WTC11 (cell line): ENCODE data around the gene CAPN15.

ENCODE experiments used
- FOXJ3 ChIP-seq: sonication (generic); formaldehyde crosslinking; IDR thresholded peaks from 2 replicates; pipeline ENCODE4 v1.9.0; 2021; ENCODE audit warnings: missing genetic modification reagents, mild to moderate bottlenecking, borderline replicate concordance
- NR2C2 ChIP-seq: sonication (generic); formaldehyde crosslinking; IDR thresholded peaks from 2 replicates; pipeline ENCODE4 v1.8.0; 2022; ENCODE audit warnings: mild to moderate bottlenecking, missing genetic modification reagents
- TF ChIP-seq, protein P1 (sequence below): fragments of 200-600 bp; IDR thresholded peaks from 2 replicates; pipeline ENCODE4 v1.8.0; 2022; ENCODE audit warnings: antibody characterized with exemption
- TF ChIP-seq, protein P2 (sequence below): sonication (generic); formaldehyde crosslinking; conservative IDR thresholded peaks from 2 replicates; pipeline ENCODE4 v1.8.1; 2022; ENCODE audit warnings: mild to moderate bottlenecking, missing genetic modification reagents
- TF ChIP-seq, protein P3 (sequence below): sonication (generic); formaldehyde crosslinking; IDR thresholded peaks from 2 replicates; pipeline ENCODE4 v1.8.0; 2022; ENCODE audit warnings: missing genetic modification reagents
- TF ChIP-seq, protein P4 (sequence below): sonication (generic); formaldehyde crosslinking; IDR thresholded peaks from 2 replicates; pipeline ENCODE4 v1.8.0; 2022; ENCODE audit warnings: mild to moderate bottlenecking, missing genetic modification reagents
- TF ChIP-seq, protein P5 (sequence below): sonication (generic); formaldehyde crosslinking; IDR thresholded peaks from 2 replicates; pipeline ENCODE4 v1.8.1; 2023; ENCODE audit warnings: mild to moderate bottlenecking, missing genetic modification reagents, moderate library complexity

DNA sequence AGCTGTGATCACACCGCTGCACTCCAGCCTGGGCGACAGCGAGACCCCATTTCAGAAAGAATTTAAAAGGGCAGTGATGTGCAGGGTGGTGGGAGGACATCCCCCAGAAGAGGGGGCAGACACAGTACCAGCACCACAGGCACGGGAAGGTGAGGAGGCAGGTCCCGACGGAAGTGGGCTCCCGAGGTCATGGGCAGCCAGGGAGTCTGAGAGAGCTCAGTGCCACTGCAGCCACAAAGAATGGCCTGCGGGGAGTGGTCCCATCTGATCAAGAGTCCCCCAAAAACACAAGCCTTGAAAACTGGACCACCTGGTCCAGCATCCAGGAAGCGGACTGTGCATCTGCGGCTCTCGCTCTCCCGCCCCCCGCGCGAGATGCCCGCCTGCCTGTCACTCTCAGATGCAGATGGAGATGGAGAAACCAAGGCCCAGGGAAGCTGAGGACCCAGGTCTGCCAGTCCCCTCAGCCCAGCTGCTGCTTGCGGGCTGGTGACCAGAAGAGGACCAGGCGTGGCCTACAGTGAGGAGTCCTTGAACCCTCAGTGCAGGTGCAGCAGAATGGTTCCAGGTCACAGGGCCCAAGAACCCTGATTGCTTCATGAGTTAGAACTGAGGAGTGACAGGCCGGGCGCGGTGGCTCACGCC is 4.3 kb upstream of the CAPN15 start:
- TF ChIP-seq, protein P1, sequence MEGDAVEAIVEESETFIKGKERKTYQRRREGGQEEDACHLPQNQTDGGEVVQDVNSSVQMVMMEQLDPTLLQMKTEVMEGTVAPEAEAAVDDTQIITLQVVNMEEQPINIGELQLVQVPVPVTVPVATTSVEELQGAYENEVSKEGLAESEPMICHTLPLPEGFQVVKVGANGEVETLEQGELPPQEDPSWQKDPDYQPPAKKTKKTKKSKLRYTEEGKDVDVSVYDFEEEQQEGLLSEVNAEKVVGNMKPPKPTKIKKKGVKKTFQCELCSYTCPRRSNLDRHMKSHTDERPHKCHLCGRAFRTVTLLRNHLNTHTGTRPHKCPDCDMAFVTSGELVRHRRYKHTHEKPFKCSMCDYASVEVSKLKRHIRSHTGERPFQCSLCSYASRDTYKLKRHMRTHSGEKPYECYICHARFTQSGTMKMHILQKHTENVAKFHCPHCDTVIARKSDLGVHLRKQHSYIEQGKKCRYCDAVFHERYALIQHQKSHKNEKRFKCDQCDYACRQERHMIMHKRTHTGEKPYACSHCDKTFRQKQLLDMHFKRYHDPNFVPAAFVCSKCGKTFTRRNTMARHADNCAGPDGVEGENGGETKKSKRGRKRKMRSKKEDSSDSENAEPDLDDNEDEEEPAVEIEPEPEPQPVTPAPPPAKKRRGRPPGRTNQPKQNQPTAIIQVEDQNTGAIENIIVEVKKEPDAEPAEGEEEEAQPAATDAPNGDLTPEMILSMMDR: no peak
- TF ChIP-seq, protein P2, sequence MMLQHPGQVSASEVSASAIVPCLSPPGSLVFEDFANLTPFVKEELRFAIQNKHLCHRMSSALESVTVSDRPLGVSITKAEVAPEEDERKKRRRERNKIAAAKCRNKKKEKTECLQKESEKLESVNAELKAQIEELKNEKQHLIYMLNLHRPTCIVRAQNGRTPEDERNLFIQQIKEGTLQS (CRISPR knock-in tag): no peak
- TF ChIP-seq, protein P3, sequence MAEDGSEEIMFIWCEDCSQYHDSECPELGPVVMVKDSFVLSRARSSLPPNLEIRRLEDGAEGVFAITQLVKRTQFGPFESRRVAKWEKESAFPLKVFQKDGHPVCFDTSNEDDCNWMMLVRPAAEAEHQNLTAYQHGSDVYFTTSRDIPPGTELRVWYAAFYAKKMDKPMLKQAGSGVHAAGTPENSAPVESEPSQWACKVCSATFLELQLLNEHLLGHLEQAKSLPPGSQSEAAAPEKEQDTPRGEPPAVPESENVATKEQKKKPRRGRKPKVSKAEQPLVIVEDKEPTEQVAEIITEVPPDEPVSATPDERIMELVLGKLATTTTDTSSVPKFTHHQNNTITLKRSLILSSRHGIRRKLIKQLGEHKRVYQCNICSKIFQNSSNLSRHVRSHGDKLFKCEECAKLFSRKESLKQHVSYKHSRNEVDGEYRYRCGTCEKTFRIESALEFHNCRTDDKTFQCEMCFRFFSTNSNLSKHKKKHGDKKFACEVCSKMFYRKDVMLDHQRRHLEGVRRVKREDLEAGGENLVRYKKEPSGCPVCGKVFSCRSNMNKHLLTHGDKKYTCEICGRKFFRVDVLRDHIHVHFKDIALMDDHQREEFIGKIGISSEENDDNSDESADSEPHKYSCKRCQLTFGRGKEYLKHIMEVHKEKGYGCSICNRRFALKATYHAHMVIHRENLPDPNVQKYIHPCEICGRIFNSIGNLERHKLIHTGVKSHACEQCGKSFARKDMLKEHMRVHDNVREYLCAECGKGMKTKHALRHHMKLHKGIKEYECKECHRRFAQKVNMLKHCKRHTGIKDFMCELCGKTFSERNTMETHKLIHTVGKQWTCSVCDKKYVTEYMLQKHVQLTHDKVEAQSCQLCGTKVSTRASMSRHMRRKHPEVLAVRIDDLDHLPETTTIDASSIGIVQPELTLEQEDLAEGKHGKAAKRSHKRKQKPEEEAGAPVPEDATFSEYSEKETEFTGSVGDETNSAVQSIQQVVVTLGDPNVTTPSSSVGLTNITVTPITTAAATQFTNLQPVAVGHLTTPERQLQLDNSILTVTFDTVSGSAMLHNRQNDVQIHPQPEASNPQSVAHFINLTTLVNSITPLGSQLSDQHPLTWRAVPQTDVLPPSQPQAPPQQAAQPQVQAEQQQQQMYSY (CRISPR knock-in tag): no peak
- TF ChIP-seq FOXJ3 (CRISPR knock-in tag) (no peak), NR2C2 (CRISPR knock-in tag) (no peak)
- TF ChIP-seq, protein P4, sequence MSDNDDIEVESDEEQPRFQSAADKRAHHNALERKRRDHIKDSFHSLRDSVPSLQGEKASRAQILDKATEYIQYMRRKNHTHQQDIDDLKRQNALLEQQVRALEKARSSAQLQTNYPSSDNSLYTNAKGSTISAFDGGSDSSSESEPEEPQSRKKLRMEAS (CRISPR knock-in tag): no peak
- TF ChIP-seq, protein P5, sequence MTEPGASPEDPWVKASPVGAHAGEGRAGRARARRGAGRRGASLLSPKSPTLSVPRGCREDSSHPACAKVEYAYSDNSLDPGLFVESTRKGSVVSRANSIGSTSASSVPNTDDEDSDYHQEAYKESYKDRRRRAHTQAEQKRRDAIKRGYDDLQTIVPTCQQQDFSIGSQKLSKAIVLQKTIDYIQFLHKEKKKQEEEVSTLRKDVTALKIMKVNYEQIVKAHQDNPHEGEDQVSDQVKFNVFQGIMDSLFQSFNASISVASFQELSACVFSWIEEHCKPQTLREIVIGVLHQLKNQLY: no peak
